ENCODE data around the gene MEIKIN.

The MEIKIN gene

GRCh38 chr5:131945551-131946168, at the start of gene MEIKIN:
Gene MEIKIN, minus strand, starts transcription at chr5:131945663. Its CDS starts 158 bp downstream, at chr5:131945505.
- no peaks in the 10 kb centered on the region for H3K4me1 ChIP-seq (ENCODE audit: control insufficient read depth, insufficient read depth, low read length)
- H3K27me3 ChIP-seq (ENCODE audit: control insufficient read depth, insufficient read depth, low read length), result no peaks in the 10 kb centered on the region
- no peak within 1 kb of the TSS for H3K4me3 ChIP-seq (ENCODE audit: low read depth, low read length)
- H3K9ac ChIP-seq (ENCODE audit: low read depth, low read length), result no peak within 1 kb of the TSS
- no peaks in the 10 kb centered on the region for H3K36me3 ChIP-seq (ENCODE audit: control insufficient read depth, insufficient read depth, low read length)
- no peaks in the 10 kb centered on the region for H3K9me3 ChIP-seq (ENCODE audit: control insufficient read depth, insufficient read depth, low read length)

GRCh38 chr5:131994533-131995226, 49.2 kb upstream of the MEIKIN start:
- H3K9ac ChIP-seq (ENCODE audit: low read depth, low read length), result no peak overlapping the region
- H3K36me3 ChIP-seq (ENCODE audit: control insufficient read depth, insufficient read depth, low read length), result no peaks in the 10 kb centered on the region
- H3K9me3 ChIP-seq (ENCODE audit: control insufficient read depth, insufficient read depth, low read length), result no peaks in the 10 kb centered on the region
- H3K4me1 ChIP-seq (ENCODE audit: control insufficient read depth, insufficient read depth, low read length), result peaks cover 6% of the 10 kb centered on the region
- no peaks in the 10 kb centered on the region for H3K27me3 ChIP-seq (ENCODE audit: control insufficient read depth, insufficient read depth, low read length)
- H3K4me3 ChIP-seq (ENCODE audit: low read depth, low read length), result no peak overlapping the region

- Histone ChIP-seq H3K9me3 (ENCODE audit: control insufficient read depth, insufficient read depth, low read length) (no peaks in the 10 kb centered on the region), H3K27me3 (ENCODE audit: control insufficient read depth, insufficient read depth, low read length) (no peaks in the 10 kb centered on the region), H3K36me3 (ENCODE audit: control insufficient read depth, insufficient read depth, low read length) (no peaks in the 10 kb centered on the region), H3K4me3 (ENCODE audit: low read depth, low read length) (no peak overlapping the region), H3K4me1 (ENCODE audit: control insufficient read depth, insufficient read depth, low read length) (peaks cover 6% of the 10 kb centered on the region), H3K9ac (ENCODE audit: low read depth, low read length) (no peak overlapping the region)
Measured at GRCh38 chr5:131994090-131994489, 48.6 kb upstream of the MEIKIN start.

- H3K4me3 ChIP-seq (ENCODE audit: low read depth, low read length), result no peak overlapping the region
- no peaks in the 10 kb centered on the region for H3K36me3 ChIP-seq (ENCODE audit: control insufficient read depth, insufficient read depth, low read length)
- H3K9ac ChIP-seq (ENCODE audit: low read depth, low read length), result no peak overlapping the region
- no peaks in the 10 kb centered on the region for H3K27me3 ChIP-seq (ENCODE audit: control insufficient read depth, insufficient read depth, low read length)
- no peaks in the 10 kb centered on the region for H3K9me3 ChIP-seq (ENCODE audit: control insufficient read depth, insufficient read depth, low read length)
- peaks cover 6% of the 10 kb centered on the region for H3K4me1 ChIP-seq (ENCODE audit: control insufficient read depth, insufficient read depth, low read length)
Measured at GRCh38 chr5:131993676-131994075, 48.2 kb upstream of the MEIKIN start.

- Histone ChIP-seq H3K27me3 (ENCODE audit: control insufficient read depth, insufficient read depth, low read length) (no peaks in the 10 kb centered on the region), H3K9ac (ENCODE audit: low read depth, low read length) (no peak overlapping the region), H3K4me1 (ENCODE audit: control insufficient read depth, insufficient read depth, low read length) (peaks cover 6% of the 10 kb centered on the region), H3K9me3 (ENCODE audit: control insufficient read depth, insufficient read depth, low read length) (no peaks in the 10 kb centered on the region), H3K36me3 (ENCODE audit: control insufficient read depth, insufficient read depth, low read length) (no peaks in the 10 kb centered on the region), H3K4me3 (ENCODE audit: low read depth, low read length) (no peak overlapping the region)
Measured at GRCh38 chr5:131992370-131992769, 46.9 kb upstream of the MEIKIN start.

GRCh38 chr5:131991593-131992324, 46.3 kb upstream of the MEIKIN start:
- Histone ChIP-seq H3K9me3 (ENCODE audit: control insufficient read depth, insufficient read depth, low read length) (no peaks in the 10 kb centered on the region), H3K36me3 (ENCODE audit: control insufficient read depth, insufficient read depth, low read length) (no peaks in the 10 kb centered on the region), H3K27me3 (ENCODE audit: control insufficient read depth, insufficient read depth, low read length) (no peaks in the 10 kb centered on the region), H3K4me1 (ENCODE audit: control insufficient read depth, insufficient read depth, low read length) (peaks cover 6% of the 10 kb centered on the region), H3K9ac (ENCODE audit: low read depth, low read length) (no peak overlapping the region), H3K4me3 (ENCODE audit: low read depth, low read length) (no peak overlapping the region)

- Histone ChIP-seq H3K4me1 (ENCODE audit: control insufficient read depth, insufficient read depth, low read length) (peaks cover 6% of the 10 kb centered on the region), H3K36me3 (ENCODE audit: control insufficient read depth, insufficient read depth, low read length) (no peaks in the 10 kb centered on the region), H3K9me3 (ENCODE audit: control insufficient read depth, insufficient read depth, low read length) (no peaks in the 10 kb centered on the region), H3K27me3 (ENCODE audit: control insufficient read depth, insufficient read depth, low read length) (no peaks in the 10 kb centered on the region), H3K4me3 (ENCODE audit: low read depth, low read length) (no peak overlapping the region), H3K9ac (ENCODE audit: low read depth, low read length) (no peak overlapping the region)
Measured at GRCh38 chr5:131990716-131991115, 45.3 kb upstream of the MEIKIN start.

GRCh38 chr5:131988601-131989000, 43.1 kb upstream of the MEIKIN start:
- H3K4me1 ChIP-seq (ENCODE audit: control insufficient read depth, insufficient read depth, low read length), result no peaks in the 10 kb centered on the region
- H3K27me3 ChIP-seq (ENCODE audit: control insufficient read depth, insufficient read depth, low read length), result no peaks in the 10 kb centered on the region
- no peak overlapping the region for H3K9ac ChIP-seq (ENCODE audit: low read depth, low read length)
- no peaks in the 10 kb centered on the region for H3K36me3 ChIP-seq (ENCODE audit: control insufficient read depth, insufficient read depth, low read length)
- H3K4me3 ChIP-seq (ENCODE audit: low read depth, low read length), result no peak overlapping the region
- H3K9me3 ChIP-seq (ENCODE audit: control insufficient read depth, insufficient read depth, low read length), result no peaks in the 10 kb centered on the region

GRCh38 chr5:131987251-131987650, 41.8 kb upstream of the MEIKIN start:
- no peaks in the 10 kb centered on the region for H3K4me1 ChIP-seq (ENCODE audit: control insufficient read depth, insufficient read depth, low read length)
- no peak overlapping the region for H3K4me3 ChIP-seq (ENCODE audit: low read depth, low read length)
- H3K27me3 ChIP-seq (ENCODE audit: control insufficient read depth, insufficient read depth, low read length), result no peaks in the 10 kb centered on the region
- no peak overlapping the region for H3K9ac ChIP-seq (ENCODE audit: low read depth, low read length)
- no peaks in the 10 kb centered on the region for H3K36me3 ChIP-seq (ENCODE audit: control insufficient read depth, insufficient read depth, low read length)
- no peaks in the 10 kb centered on the region for H3K9me3 ChIP-seq (ENCODE audit: control insufficient read depth, insufficient read depth, low read length)

- Histone ChIP-seq H3K9me3 (ENCODE audit: control insufficient read depth, insufficient read depth, low read length) (no peaks in the 10 kb centered on the region), H3K36me3 (ENCODE audit: control insufficient read depth, insufficient read depth, low read length) (no peaks in the 10 kb centered on the region), H3K4me3 (ENCODE audit: low read depth, low read length) (no peak overlapping the region), H3K27me3 (ENCODE audit: control insufficient read depth, insufficient read depth, low read length) (no peaks in the 10 kb centered on the region), H3K4me1 (ENCODE audit: control insufficient read depth, insufficient read depth, low read length) (no peaks in the 10 kb centered on the region), H3K9ac (ENCODE audit: low read depth, low read length) (no peak overlapping the region)
Measured at GRCh38 chr5:131986161-131986912, 40.9 kb upstream of the MEIKIN start.

- Histone ChIP-seq H3K9me3 (ENCODE audit: control insufficient read depth, insufficient read depth, low read length) (no peaks in the 10 kb centered on the region), H3K9ac (ENCODE audit: low read depth, low read length) (no peak overlapping the region), H3K4me1 (ENCODE audit: control insufficient read depth, insufficient read depth, low read length) (no peaks in the 10 kb centered on the region), H3K27me3 (ENCODE audit: control insufficient read depth, insufficient read depth, low read length) (no peaks in the 10 kb centered on the region), H3K36me3 (ENCODE audit: control insufficient read depth, insufficient read depth, low read length) (no peaks in the 10 kb centered on the region), H3K4me3 (ENCODE audit: low read depth, low read length) (no peak overlapping the region)
Measured at GRCh38 chr5:131984956-131985665, 39.6 kb upstream of the MEIKIN start.
